Natural killer cell (primary cell): ENCODE measurements around the gene NAA38. TPM values are rescaled to one million over a fixed set of nuclear protein-coding genes. Genes with fewer than 3 reads are reported as not detected.

ENCODE experiments used
- ATAC-seq, 3 donors: fragments of 150-1000 bp in 2 of 3; fragments of 200-7000 bp in 1 of 3; cut with Tn5 transposase; 1 replicate in 1 of 3; 2 replicates in 2 of 3; pipeline ENCODE4 v1.10.0; 2021; ENCODE audit warnings: mild to moderate bottlenecking in 2 of 3, moderate library complexity in 2 of 3
- DNase-seq, 2 donors: peaks; one replicate each; pipeline versions ENCODE4 v3.0.0 to v3.0.0-alpha.2; 2013 to 2021; ENCODE audit warnings: mixed read lengths in 1 of 2
- H3K27ac ChIP-seq: one replicate; pipeline ENCODE4 v1.5.1; 2013; ENCODE audit warnings: mild to moderate bottlenecking, low read length
- H3K27me3 ChIP-seq: one replicate; pipeline ENCODE4 v1.6.1; 2013; ENCODE audit warnings: low read length; ENCODE audit not compliant: control insufficient read depth, insufficient read depth
- H3K36me3 ChIP-seq: one replicate; pipeline ENCODE4 v1.6.1; 2013; ENCODE audit warnings: low read length; ENCODE audit not compliant: control insufficient read depth, insufficient read depth
- H3K4me1 ChIP-seq: one replicate; pipeline ENCODE4 v1.6.1; 2013; ENCODE audit warnings: low read length; ENCODE audit not compliant: control insufficient read depth, insufficient read depth
- H3K4me3 ChIP-seq: one replicate; pipeline ENCODE4 v1.5.1; 2013; ENCODE audit warnings: low read length
- H3K9me3 ChIP-seq: one replicate; pipeline ENCODE4 v1.6.1; 2013; ENCODE audit warnings: low read length; ENCODE audit not compliant: control insufficient read depth, insufficient read depth
- H3K27ac Mint-ChIP-seq, 2 donors: one replicate each; pipeline ENCODE4 v1.8.0; 2022; ENCODE audit warnings: mild to moderate bottlenecking in 2 of 2, mixed read lengths in 2 of 2, moderate library complexity in 1 of 2
- H3K27me3 Mint-ChIP-seq, 2 donors: one replicate each; pipeline ENCODE4 v1.8.0; 2022; ENCODE audit warnings: low read depth in 2 of 2, mixed read lengths in 2 of 2
- H3K36me3 Mint-ChIP-seq: one replicate; pipeline ENCODE4 v1.8.0; 2022; ENCODE audit warnings: mixed read lengths
- H3K4me1 Mint-ChIP-seq, 2 donors: one replicate each; pipeline ENCODE4 v1.8.0; 2022; ENCODE audit warnings: mixed read lengths in 2 of 2
- H3K4me3 Mint-ChIP-seq: one replicate; pipeline ENCODE4 v1.8.0; 2022; ENCODE audit warnings: mild to moderate bottlenecking, moderate library complexity, mixed read lengths
- H3K9me3 Mint-ChIP-seq, 2 donors: one replicate each; pipeline ENCODE4 v1.8.0; 2022; ENCODE audit warnings: mixed read lengths in 2 of 2
- WGBS: methylation state at CpG from one replicate; pipeline ENCODE4 v1.1.7; 2013; ENCODE audit warnings: missing lambda C conversion rate; ENCODE audit not compliant: insufficient coverage; 5-methylcytosine and 5-hydroxymethylcytosine counted together
- intact Hi-C: fragments of 100-400 bp; cut with micrococcal nuclease; formaldehyde crosslinking; loops from one replicate; pipeline ENCODE4 v1.14.2; 2022
- total RNA-seq, 4 donors: library from RNA; stranded (reverse); fragments of 120-200 nt in 1 of 4; gene quantifications; one replicate each; pipeline versions ENCODE4 v1.2.3 to v1.2.4, GENCODE V29; 2013 to 2022
- TF ChIP-seq, protein P1 (sequence below): fragments of 200-600 bp; IDR thresholded peaks from one replicate; pipeline ENCODE4 v1.8.0; 2022; ENCODE audit warnings: antibody characterized with exemption

Gene NAA38
- total RNA-seq, 3 donors from 2014 or later (not counting 1 experiment from before 2014, with no cell fraction given), result 35.9 to 40.3 (median 37.3) TPM

DNA sequence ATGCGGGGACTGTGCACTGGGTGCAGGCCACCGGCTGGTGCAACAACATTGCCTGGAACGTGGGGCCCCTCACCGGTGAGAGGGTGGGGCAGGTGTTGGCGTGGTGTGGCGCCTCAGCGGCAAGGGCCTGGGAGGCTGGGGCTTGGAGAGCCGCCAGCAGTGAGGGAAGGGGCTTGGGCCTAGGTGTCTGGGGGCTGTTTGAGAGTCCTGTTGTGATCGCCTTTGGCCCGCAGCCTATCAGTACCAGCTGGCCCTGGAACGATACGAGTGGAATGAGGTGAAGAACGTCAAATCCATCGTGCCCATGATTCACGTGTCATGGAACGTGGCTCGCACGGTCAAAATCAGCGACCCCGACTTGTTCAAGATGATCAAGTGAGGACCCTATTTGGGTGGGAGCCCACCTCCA lies 5.1 kb downstream of the NAA38 start:
- no peaks in the 10 kb centered on the region for H3K27me3 ChIP-seq
- Mint-ChIP-seq H3K4me1 (peaks cover 12 to 18% of the 10 kb centered on the region in 2 donors), H3K9me3 (no peaks in the 10 kb centered on the region), H3K27me3 (no peaks in the 10 kb centered on the region), H3K36me3 (no peaks in the 10 kb centered on the region), H3K27ac (peak overlapping the region; percentile 74 to 83), H3K4me3 (peak overlapping the region; percentile 67)
- no peaks in the 10 kb centered on the region for H3K9me3 ChIP-seq
- no peak for ATAC-seq
- H3K4me1 ChIP-seq, result peaks cover 38% of the 10 kb centered on the region
- intact Hi-C loops, result loop anchor here (10.0 kb wide), 1 partner anchor 107 kb away; no protein-coding TSS in a partner anchor
- no peak for DNase-seq
- peaks cover 9% of the 10 kb centered on the region for H3K36me3 ChIP-seq
- no peak overlapping the region for H3K27ac ChIP-seq
- WGBS, result 74% methylated on average over 20 of the region's 20 CpGs
- H3K4me3 ChIP-seq, result no peak overlapping the region
- TF ChIP-seq, protein P1, sequence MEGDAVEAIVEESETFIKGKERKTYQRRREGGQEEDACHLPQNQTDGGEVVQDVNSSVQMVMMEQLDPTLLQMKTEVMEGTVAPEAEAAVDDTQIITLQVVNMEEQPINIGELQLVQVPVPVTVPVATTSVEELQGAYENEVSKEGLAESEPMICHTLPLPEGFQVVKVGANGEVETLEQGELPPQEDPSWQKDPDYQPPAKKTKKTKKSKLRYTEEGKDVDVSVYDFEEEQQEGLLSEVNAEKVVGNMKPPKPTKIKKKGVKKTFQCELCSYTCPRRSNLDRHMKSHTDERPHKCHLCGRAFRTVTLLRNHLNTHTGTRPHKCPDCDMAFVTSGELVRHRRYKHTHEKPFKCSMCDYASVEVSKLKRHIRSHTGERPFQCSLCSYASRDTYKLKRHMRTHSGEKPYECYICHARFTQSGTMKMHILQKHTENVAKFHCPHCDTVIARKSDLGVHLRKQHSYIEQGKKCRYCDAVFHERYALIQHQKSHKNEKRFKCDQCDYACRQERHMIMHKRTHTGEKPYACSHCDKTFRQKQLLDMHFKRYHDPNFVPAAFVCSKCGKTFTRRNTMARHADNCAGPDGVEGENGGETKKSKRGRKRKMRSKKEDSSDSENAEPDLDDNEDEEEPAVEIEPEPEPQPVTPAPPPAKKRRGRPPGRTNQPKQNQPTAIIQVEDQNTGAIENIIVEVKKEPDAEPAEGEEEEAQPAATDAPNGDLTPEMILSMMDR, result no peak

- Histone ChIP-seq H3K4me1 (peaks cover 35% of the 10 kb centered on the region), H3K27me3 (no peaks in the 10 kb centered on the region), H3K27ac (peak overlapping the region; percentile 22), H3K9me3 (no peaks in the 10 kb centered on the region), H3K36me3 (peaks cover 9% of the 10 kb centered on the region), H3K4me3 (peak overlapping the region; percentile 34)
- ATAC-seq (peak; percentile 72 to 93 (median 87)), DNase-seq (peak; percentile 94 to 99)
- Mint-ChIP-seq H3K4me1 (peaks cover 12 to 24% of the 10 kb centered on the region in 2 donors), H3K9me3 (no peaks in the 10 kb centered on the region), H3K27me3 (no peaks in the 10 kb centered on the region), H3K4me3 (peak overlapping the region; percentile 67), H3K36me3 (no peaks in the 10 kb centered on the region), H3K27ac (peak overlapping the region; percentile 74 to 83)
- WGBS, result 28% methylated on average over 60 of the region's 60 CpGs
- intact Hi-C loops, result loop anchor here (1.0 to 10.0 kb wide), 2 partner anchors 29 to 107 kb away; no protein-coding TSS in a partner anchor
- TF ChIP-seq, protein P1, result peak; percentile 98
These were observed 5.7 kb downstream of the NAA38 start for GRCh38 chr17:7851438-7852261.

DNA sequence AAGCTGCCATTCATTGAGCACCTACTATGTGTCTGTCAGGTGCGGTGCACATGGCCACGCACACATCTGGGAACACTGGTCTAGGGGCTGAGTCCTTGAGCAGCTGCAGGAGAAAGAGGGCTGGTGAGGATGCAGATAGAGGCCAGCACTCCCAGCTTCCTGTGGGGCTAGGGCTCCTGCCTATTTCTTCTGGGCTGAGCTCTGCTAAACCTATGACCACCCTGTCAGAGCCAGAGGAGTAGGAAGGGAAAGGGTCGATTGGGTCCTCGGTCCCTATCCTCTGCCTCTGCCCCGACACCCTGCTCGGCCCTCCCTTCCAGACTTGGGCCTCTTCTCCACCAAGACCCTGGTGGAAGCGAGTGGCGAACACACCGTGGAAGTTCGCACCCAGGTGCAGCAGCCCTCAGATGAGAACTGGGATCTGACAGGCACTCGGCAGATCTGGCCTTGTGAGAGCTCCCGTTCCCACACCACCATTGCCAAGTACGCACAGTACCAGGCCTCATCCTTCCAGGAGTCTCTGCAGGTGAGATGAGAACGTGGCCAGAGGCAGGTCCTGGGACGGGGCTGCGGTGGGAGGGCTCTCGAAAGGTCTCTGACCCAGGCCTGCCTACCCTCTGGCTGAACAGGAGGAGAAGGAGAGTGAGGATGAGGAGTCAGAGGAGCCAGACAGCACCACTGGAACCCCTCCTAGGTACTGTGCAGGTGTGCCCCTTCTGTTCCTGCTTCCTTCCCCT lies 6.5 kb downstream of the NAA38 start:
- Mint-ChIP-seq H3K9me3 (no peaks in the 10 kb centered on the region), H3K27ac (peak overlapping the region; percentile 74 to 83), H3K4me1 (peaks cover 12 to 28% of the 10 kb centered on the region in 2 donors), H3K27me3 (no peaks in the 10 kb centered on the region), H3K36me3 (no peaks in the 10 kb centered on the region), H3K4me3 (peak overlapping the region; percentile 67)
- H3K9me3 ChIP-seq, result no peaks in the 10 kb centered on the region
- DNase-seq (no peak), ATAC-seq (peak in 1 of 3 donors; percentile 1)
- peak overlapping the region; percentile 22 for H3K27ac ChIP-seq
- TF ChIP-seq, protein P1, result no peak
- intact Hi-C loops, result loop anchor here (1.0 to 10.0 kb wide), 2 partner anchors 29 to 106 kb away; no protein-coding TSS in a partner anchor
- H3K4me3 ChIP-seq, result no peak overlapping the region
- WGBS, result 92% methylated on average over 17 of the region's 17 CpGs
- H3K36me3 ChIP-seq, result peaks cover 11% of the 10 kb centered on the region
- H3K27me3 ChIP-seq, result no peaks in the 10 kb centered on the region
- H3K4me1 ChIP-seq, result peaks cover 27% of the 10 kb centered on the region
